NT2/D1 (cell line): ENCODE measurements around the gene GOLGA6L24.
"Not testable (repeated sequence)": the region's sequence is repeated elsewhere in the genome, so short reads cannot be mapped to it uniquely, and the experiment has no call there.

Experiments used
- SUZ12 ChIP-seq: IDR thresholded peaks from 2 replicates; pipeline ENCODE4 v1.6.1; 2011; ENCODE audit not compliant: insufficient read length, insufficient read depth; ENCODE audit errors: extremely low read depth
- YY1 ChIP-seq: IDR thresholded peaks from 2 replicates; pipeline ENCODE4 v1.6.1; 2011; ENCODE audit not compliant: insufficient read length, insufficient read depth
- ZNF274 ChIP-seq: IDR thresholded peaks from 2 replicates; pipeline ENCODE4 v1.6.1; 2011; ENCODE audit warnings: mild to moderate bottlenecking, low read depth, low read length

- not testable (repeated sequence) for TF ChIP-seq ZNF274, SUZ12, YY1
Measured at GRCh38 chr15:28321358-28322078, 36.4 kb downstream of the GOLGA6L24 start.
